HG03460 (cell line): ENCODE results near the gene NFATC1.

Source experiments
- ATAC-seq: cut with Tn5 transposase; IDR thresholded peaks from one replicate; pipeline ENCODE4 v1.9.1; 2021; ENCODE audit not compliant: unreplicated experiment

The NFATC1 gene

GRCh38 chr18:79438898-79439627, 43.3 kb downstream of the NFATC1 start:
- ATAC-seq, result no peak

GRCh38 chr18:79439628-79440023, 43.9 kb downstream of the NFATC1 start:
- ATAC-seq, result no peak

GRCh38 chr18:79440316-79441110, 44.8 kb downstream of the NFATC1 start:
- ATAC-seq, result no peak

- ATAC-seq, result no peak
Measured at GRCh38 chr18:79441420-79441819, 45.7 kb downstream of the NFATC1 start.

- no peak for ATAC-seq
Measured at GRCh38 chr18:79442508-79443221, 46.9 kb downstream of the NFATC1 start.

GRCh38 chr18:79445221-79445620, 49.5 kb downstream of the NFATC1 start:
- ATAC-seq, result no peak

- no peak for ATAC-seq
Measured at GRCh38 chr18:79445696-79446561, 50.2 kb downstream of the NFATC1 start.

- no peak for ATAC-seq
Measured at GRCh38 chr18:79446931-79447330, 51.2 kb downstream of the NFATC1 start.

GRCh38 chr18:79447703-79448367, 52.1 kb downstream of the NFATC1 start:
- no peak for ATAC-seq

GRCh38 chr18:79448621-79449020, 52.9 kb downstream of the NFATC1 start:
- no peak for ATAC-seq

GRCh38 chr18:79449551-79450288, 54.0 kb downstream of the NFATC1 start:
- ATAC-seq, result no peak

GRCh38 chr18:79450289-79451080, 54.8 kb downstream of the NFATC1 start:
- ATAC-seq, result no peak

GRCh38 chr18:79451237-79452125, 55.8 kb downstream of the NFATC1 start:
- ATAC-seq, result no peak

GRCh38 chr18:79452190-79452990, 56.7 kb downstream of the NFATC1 start:
- ATAC-seq, result no peak

- ATAC-seq, result no peak
Measured at GRCh38 chr18:79452991-79453645, 57.4 kb downstream of the NFATC1 start.
